Measurements from ENCODE around the gene NLRC3.

- TF ChIP-seq POLR2A (IDR thresholded peaks at IDR 0.05) (no peak), CTCF (IDR thresholded peaks at IDR 0.05) (no peak), POLR2AphosphoS5 (IDR thresholded peaks at IDR 0.05) (no peak)
Measured at GRCh38 chr16:3589001-3589400, 11.8 kb upstream of the NLRC3 start.

All from upper lobe of left lung (tissue), 4 donors.